GM19397 (cell line): ENCODE results near the gene PDLIM7.

ENCODE experiments used
- ATAC-seq: cut with Tn5 transposase; IDR thresholded peaks from one replicate; pipeline ENCODE4 v1.9.1; 2021; ENCODE audit warnings: mild to moderate bottlenecking, moderate library complexity; ENCODE audit not compliant: unreplicated experiment

The PDLIM7 gene

GRCh38 chr5:177507596-177508220 lies 10.3 kb upstream of the PDLIM7 start:
- no peak for ATAC-seq

- no peak for ATAC-seq
Observed at GRCh38 chr5:177507165-177507564, 9.8 kb upstream of the PDLIM7 start.

GRCh38 chr5:177505075-177505474 lies 7.7 kb upstream of the PDLIM7 start:
- ATAC-seq = no peak

DNA sequence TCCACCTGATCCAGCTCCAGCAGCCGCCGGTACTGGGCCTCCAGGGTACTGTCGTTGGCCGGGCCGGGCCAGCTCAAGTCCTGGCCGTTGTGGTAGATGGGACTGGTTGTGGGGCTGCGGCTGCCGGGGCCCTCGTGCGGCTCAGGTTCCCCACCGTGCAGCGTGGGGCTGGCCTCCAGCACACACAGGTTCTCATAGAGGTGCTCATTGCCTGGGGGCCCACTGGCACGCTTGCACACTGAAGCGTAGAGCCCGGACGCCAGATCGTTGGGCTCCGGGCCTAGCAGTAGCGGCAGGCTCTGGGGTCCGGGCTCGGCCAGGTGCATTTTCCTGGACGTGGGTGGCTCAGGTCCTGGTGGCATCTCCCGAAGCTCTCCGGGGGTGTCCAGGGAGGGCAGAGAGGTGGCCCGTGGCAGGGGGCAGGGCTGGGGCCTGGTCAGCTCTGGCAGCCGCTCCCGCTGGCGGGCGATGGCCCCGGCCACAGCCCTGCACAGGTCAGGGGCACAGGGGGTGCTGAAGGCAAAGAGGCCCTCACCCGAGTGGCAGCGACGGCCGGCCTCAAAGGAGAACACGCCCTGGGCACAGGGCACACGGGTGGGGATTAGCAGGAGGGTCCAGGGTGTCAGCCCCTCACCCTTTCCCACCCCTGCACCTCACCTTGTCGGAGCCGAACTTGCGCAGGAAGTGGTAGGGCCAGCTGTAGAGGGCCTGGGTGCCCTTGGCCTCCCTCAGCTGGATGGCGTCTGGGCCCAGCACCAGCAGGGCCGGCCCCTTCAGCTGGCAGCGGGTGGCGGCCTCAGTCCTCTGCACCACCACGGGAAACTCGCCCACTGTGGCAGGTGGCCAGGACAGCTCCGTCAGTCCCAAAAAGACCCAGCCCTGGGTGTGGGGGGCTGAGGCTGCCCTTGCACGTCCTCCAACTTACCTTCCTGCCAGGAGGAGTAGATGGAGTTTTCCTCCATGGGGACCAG lies 7.0 kb upstream of the PDLIM7 start:
- ATAC-seq = no peak

DNA sequence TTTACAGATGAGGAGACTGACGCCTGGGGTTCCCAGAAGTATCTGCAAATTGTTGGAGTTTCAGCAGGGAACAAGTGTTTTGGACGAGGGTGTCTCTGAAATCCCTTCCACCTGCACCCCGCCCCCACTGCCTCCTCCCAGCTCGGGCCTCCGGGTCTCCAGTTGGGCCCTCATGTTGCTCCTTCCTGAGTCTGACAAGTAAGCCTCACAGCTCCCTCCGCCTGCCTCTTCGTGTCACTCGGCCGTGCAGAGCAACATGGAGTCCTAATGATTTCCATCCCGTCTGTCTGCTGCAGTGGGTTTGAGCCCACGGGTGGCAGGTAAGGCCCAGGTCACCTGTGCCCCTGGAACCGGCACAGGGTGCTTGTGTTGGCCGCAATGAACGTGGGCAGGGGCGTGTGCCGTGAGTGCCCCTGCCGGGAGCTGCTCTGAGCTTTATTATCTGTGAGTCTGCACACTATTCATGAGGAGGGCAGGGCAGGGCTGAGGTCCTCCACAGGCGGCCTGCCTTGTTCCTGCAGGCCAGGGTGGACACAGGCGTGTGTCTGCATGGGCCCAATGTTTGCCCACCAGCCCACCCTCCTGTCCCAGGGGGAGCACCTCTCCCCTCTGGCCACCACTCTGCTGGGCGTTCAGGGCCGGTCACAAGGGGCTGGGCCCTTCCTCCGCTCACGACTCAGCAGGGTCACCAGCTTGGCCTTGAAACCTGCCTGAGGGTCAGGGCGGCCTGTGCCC lies 6.1 kb upstream of the PDLIM7 start:
- ATAC-seq = no peak

GRCh38 chr5:177502886-177503285 lies 5.5 kb upstream of the PDLIM7 start:
- no peak for ATAC-seq

DNA sequence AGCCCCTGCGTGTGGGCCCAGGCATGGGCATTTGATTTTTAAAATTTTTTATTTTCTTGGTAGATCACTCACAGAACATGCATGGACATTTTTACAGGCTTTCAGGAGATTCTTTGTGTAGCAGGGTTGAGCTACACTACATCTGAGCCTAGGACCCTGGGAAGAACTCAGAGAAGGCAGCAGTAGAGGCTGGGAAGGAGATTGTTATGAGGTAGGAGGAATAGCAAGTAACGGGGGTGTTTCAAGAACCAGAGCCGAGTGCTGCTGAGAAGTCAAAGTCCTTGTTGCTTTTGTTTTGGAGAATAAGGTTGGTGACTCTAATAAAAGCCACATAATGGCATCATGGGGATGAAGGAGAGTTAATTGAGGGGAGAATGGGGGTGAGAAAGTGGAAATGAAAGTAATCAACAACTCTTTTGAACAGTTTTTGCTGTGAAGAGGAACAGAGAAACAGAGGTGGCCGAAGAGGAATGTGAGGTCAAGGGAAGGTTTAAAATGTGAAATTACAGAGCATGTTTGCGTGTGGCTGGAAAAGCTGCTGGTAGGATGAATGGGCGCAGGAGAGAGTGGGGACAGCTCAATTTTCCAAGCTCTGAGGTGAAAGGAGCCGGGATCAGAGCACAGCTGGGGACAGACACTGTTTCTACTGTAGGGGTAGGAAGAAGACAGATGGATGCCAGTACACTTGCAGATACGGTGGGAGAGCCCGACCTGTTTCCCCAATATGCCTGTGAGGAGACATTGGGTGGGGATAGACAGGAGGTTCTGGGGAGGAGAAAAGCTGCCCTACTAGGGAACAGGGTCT lies 4.7 kb upstream of the PDLIM7 start:
- no peak for ATAC-seq

- ATAC-seq = no peak
Observed at GRCh38 chr5:177500685-177501522, 3.5 kb upstream of the PDLIM7 start.

DNA sequence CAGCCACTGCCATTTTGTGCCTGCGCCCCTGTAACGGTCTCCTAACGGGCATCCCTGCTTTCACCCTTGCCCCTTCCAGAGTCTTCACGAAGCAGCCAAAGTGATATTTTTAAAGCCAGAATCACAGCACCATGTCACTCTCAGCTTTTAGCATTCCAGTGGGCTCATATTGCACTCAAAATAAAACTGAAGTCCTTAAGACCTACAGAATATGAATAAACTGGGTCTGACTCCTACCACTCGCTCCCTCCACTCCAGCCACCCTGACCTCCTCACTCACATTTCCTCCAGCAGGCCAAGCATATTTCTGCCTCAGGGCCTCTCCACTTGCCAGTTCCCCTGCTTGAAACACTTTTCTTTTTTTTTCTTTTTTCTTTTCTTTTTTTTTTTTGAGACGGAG lies 2.4 kb upstream of the PDLIM7 start:
- no peak for ATAC-seq

- ATAC-seq = no peak
Observed at GRCh38 chr5:177498013-177498787, 796 bp upstream of the PDLIM7 start.

DNA sequence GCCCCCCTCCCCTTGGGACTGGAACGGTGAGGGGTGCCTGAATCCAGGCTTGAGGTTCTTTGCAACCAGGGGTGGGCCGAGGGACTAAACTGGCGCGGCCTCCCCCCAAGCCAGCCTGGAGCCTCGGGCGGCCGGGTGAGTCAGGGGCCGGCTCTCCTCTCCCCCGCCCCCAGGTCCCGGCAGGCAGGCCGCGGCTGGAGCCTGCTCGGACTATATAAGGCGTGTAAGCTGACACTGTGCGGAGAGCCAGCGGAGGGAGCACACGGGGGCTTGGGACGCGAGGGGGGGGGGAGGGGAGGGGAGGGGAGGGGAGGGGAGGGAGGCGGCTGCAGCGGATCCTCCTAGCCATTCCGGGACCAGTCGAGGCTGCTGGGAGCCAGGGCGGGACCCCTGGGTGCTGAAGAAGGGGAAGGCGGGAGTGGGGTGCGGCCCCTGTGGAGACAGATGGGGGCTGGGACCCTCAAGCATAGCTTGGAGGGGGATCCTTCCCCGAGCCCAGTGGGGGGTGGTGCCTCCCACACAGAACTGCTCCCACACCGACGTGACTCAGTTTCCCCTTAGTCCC lies 595 bp downstream of the PDLIM7 start:
- ATAC-seq = no peak

GRCh38 chr5:177496070-177496726 lies 1.2 kb downstream of the PDLIM7 start:
- no peak for ATAC-seq

- no peak for ATAC-seq
Observed at GRCh38 chr5:177495243-177496060, 2.0 kb downstream of the PDLIM7 start.

DNA sequence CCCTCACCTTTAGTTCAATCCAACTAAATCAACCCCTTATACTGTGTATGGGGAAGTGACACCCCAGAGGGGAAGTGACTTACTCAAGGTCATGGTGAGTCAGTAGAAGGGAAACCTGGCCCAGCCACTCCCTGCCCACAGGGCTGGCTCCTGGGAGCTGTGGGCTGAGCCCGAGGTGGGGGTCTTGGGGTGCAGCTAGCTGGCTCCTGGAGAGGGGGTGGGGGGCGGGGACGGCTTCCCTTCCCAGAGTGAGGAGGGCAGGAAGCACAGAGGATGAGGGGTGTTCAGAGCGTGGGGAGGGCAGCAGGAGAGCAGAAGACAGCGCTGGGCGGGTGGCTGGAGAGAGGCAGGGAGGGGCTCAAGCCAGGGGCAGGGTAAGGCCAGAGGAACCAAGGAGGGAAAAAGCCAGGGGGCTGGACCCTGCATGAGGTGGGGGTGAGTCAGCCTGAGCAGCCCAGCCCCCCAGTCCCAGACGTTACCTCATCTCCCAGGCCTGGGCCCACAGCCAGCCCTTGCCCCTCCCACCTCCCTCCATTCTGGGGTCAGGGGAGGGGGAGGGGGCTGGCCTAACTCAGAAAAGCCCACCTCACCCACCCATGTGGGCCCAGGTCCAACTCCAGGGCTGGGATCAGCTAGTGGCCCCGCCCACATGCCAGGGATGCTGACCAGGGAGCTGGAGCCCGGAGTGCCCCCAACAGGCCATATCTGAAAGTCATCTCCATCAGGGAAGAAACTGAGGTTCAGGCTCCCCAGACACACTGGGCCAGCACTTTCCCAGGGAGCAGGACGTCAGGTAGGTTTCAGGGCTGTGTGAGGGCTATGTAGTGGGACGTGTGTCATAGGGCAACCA lies 2.8 kb downstream of the PDLIM7 start:
- ATAC-seq = no peak

GRCh38 chr5:177493795-177494345 lies 3.5 kb downstream of the PDLIM7 start:
- no peak for ATAC-seq

DNA sequence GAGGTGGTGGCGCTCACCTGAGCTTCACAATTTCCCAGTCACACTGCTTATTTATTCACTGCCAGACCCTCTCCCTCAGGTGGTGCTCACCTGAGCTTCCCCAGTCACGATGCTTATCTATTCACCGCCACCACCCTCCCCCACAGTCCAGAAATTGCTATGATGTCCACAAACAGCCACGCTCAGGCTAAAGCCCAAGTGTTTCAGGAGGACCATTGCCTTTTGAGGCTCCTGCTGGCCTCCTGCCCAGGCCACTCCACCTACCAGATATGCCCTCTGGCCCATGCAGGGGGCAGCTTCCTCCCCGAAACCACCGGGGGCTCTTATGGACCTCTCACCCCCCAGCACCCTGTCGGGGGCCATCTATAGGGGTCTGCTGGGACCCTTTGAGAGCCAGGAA lies 4.6 kb downstream of the PDLIM7 start:
- ATAC-seq = no peak
